PC-3 (cell line): ENCODE measurements around the gene GCH1.

Experiments used
- EZH2phosphoT487 ChIP-seq: fragments of 300-600 bp; sonication (generic); IDR thresholded peaks from 2 replicates; pipeline ENCODE4 v1.6.1; 2018; ENCODE audit warnings: mild to moderate bottlenecking, antibody characterized with exemption, low read length, borderline replicate concordance
- TF ChIP-seq, protein P1 (sequence below): fragments of 300-600 bp; sonication (generic); conservative IDR thresholded peaks from 2 replicates; pipeline ENCODE4 v1.5.1; 2017; ENCODE audit warnings: antibody characterized with exemption, low read depth, mild to moderate bottlenecking, low read length

DNA sequence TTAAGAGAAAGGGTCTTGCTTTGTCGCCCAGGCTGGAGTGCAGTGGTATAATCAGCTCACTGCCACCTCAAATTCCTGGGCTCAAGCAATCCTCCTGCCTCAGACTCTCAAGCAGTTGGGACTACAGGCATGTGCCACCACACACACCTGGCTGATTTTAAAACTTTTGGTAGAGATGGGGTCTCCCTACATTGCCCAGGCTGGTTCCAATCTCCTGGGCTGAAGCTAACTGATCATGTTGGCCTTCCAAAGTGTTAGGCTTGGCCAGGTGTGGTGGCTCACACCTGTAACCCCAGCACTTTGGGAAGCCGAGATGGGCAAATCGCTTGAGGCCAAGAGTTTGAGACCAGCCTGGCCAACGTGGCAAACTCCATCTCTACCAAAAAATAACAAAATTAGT is 43.9 kb upstream of the GCH1 start:
- TF ChIP-seq, protein P1, sequence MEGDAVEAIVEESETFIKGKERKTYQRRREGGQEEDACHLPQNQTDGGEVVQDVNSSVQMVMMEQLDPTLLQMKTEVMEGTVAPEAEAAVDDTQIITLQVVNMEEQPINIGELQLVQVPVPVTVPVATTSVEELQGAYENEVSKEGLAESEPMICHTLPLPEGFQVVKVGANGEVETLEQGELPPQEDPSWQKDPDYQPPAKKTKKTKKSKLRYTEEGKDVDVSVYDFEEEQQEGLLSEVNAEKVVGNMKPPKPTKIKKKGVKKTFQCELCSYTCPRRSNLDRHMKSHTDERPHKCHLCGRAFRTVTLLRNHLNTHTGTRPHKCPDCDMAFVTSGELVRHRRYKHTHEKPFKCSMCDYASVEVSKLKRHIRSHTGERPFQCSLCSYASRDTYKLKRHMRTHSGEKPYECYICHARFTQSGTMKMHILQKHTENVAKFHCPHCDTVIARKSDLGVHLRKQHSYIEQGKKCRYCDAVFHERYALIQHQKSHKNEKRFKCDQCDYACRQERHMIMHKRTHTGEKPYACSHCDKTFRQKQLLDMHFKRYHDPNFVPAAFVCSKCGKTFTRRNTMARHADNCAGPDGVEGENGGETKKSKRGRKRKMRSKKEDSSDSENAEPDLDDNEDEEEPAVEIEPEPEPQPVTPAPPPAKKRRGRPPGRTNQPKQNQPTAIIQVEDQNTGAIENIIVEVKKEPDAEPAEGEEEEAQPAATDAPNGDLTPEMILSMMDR: no peak
- TF ChIP-seq EZH2phosphoT487: no peak
